GM19328 (cell line): ENCODE data around the gene ARHGEF26.

ENCODE experiments used
- ATAC-seq: cut with Tn5 transposase; IDR thresholded peaks from one replicate; pipeline ENCODE4 v1.9.1; 2021; ENCODE audit warnings: mild to moderate bottlenecking, moderate library complexity; ENCODE audit not compliant: unreplicated experiment

Gene ARHGEF26

DNA sequence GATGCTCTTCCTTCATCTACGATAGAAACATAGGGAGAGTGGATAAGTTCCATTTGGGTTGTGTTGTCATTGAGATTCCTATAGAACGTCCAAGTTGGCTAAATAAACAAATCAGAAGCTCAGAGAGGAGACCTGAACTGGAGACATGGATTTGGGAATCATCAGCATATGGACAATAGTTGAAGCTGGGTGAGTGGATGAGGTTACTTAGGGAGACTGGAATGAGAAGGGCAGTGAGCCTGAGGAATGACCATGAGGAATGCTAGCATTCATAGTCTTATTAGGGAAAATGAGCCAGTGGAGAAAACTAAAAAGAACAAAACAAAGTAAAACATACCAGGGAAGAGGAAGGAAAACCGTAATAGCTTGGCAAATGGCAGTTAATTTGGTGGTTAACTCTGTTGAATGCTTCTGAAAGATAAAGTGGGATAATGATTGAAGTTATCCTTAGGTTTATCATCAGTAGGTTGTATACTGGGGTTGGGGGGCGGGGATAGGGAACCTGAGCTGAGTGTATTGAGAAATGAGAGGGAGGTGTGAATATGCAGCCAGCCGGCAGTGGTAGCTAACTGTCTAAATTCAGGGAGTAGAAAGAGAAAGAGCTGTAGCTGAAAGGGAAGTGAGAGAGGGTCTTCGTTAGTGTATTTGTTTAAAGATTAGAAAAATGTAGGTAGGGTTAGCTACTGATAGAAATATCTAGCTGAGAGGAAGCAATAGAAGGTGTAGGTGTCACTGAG is 74.6 kb downstream of the ARHGEF26 start:
- no peak for ATAC-seq

GRCh38 chr3:154197751-154198150 is 76.6 kb downstream of the ARHGEF26 start:
- ATAC-seq, result no peak

DNA sequence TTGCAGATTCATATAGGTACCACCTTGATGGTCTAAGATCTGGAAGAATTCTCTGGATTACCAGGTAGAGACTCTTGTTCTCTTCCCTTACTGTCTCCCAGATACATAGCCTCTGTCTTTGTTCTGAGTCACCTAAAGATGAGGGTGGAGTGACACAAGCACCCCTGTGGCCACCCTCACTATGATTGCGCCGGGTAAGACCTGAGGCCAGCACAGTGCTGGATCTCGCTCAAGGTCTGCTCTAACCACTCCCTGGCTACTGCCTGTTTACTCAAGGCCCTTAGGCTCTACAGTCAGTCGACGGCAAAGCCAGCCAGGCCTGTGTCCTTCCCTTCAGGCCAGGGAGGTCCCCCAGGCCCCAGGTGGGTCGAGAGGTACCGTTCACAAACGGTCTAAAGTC is 88.3 kb downstream of the ARHGEF26 start:
- no peak for ATAC-seq

DNA sequence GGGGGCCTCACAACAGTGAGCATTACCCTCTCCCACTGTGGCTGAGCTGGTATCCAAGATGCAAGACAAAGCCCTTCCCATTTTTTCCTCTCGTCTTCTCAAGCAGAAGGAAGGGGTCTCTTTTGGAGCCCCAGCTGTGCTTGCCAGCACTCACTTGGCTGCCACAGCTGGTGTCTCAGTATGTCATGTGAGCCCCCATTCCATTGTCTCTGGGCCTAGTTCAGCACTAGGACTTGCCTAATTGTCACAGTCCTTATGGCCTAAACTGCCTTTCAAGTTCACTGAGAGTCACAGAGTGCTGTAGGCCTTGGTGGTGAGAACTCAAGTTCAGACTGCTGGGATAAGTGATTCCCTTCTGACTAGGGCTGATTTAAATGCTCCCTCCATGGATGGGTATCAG is 89.8 kb downstream of the ARHGEF26 start:
- no peak for ATAC-seq

DNA sequence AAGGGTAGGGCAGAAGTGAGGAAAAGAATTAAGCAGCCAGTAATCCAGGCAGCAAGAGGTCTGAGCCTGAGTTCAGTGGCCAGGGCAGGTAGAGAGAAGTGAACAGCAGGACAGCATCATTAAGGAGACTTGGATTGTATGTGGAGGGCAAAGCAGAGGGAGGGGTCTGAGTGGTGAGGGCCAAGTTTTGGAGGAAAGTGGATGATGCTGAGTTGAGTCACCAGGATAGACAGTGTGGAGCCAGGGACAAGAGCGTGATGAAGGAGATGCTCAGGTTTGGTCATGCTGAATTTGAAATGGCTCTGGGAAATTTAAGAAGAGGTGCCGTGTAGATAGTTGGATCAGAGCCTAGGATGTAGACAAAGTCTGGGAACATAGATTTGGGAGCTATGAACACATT is 93.1 kb downstream of the ARHGEF26 start:
- ATAC-seq, result no peak

GRCh38 chr3:154217671-154218070 is 96.5 kb downstream of the ARHGEF26 start:
- no peak for ATAC-seq

DNA sequence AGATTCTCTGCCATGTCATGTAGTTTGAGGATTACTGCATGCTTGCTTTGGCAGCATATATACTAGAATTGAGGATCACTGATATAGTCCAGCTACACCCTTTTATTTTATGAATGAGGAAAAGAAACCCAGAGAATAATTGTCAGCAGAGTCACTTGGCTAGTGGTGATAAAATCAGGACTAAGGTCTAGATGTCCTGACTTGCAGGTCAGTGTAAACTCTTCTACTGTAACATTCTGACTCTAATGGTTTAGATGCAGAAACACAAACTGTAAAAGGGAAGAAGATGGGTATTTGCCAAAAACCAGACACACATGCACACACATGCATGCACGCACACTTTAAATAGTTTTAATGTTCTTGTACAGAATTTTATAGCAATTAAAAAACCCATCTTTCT is 97.5 kb downstream of the ARHGEF26 start:
- ATAC-seq, result no peak

GRCh38 chr3:154220462-154220861 is 99.3 kb downstream of the ARHGEF26 start:
- no peak for ATAC-seq

- no peak for ATAC-seq
Measured at GRCh38 chr3:154223519-154223918, 102.3 kb downstream of the ARHGEF26 start.

DNA sequence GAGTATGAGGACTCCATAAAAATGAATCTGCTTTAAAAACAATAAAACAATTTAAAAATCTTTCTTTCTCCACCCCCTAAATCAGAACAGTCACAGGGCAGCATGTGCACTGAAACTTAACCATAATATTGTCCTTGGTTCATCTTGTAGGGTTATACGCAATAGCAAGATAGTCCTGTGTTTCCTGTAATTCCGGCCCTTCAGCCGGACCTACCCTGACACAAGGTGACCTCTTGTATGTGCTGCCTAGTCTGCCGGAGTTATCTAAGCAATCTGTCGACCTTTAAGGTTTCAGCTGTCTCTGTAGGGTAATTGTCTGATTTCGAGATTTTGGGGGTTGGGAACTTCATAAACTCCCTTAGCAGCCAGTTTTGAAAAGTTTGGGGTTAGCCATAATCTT is 103.2 kb downstream of the ARHGEF26 start:
- ATAC-seq, result no peak

GRCh38 chr3:154224866-154225265 is 103.7 kb downstream of the ARHGEF26 start:
- ATAC-seq, result no peak

GRCh38 chr3:154225536-154225935 is 104.3 kb downstream of the ARHGEF26 start:
- ATAC-seq, result no peak

- no peak for ATAC-seq
Measured at GRCh38 chr3:154227531-154227930, 106.3 kb downstream of the ARHGEF26 start.

GRCh38 chr3:154228561-154229216 is 107.5 kb downstream of the ARHGEF26 start:
- ATAC-seq, result no peak

GRCh38 chr3:154229217-154229590 is 108.0 kb downstream of the ARHGEF26 start:
- no peak for ATAC-seq

- ATAC-seq, result no peak
Measured at GRCh38 chr3:154235330-154235729, 114.1 kb downstream of the ARHGEF26 start.

DNA sequence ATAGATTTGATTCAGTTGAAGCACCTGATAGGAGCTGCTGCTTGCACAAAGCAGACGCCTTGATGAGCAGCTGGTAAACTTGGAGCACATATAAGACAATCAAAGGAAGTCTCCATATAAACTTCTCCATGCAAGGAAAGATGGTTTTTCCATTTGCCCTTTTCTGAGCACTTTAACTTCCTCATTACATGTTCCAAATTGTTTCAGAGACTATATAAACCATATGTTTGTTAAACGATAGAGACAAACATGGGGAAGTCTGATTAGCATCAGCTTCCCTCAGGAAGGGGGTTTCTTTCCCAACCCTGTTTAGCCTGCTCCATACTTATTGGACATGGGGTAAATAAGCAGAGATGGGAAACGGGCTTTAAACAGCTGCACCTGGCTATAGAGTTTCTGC is 115.1 kb downstream of the ARHGEF26 start:
- ATAC-seq, result no peak

- no peak for ATAC-seq
Measured at GRCh38 chr3:154240235-154240634, 119.0 kb downstream of the ARHGEF26 start.

GRCh38 chr3:154241496-154241895 is 120.3 kb downstream of the ARHGEF26 start:
- ATAC-seq, result no peak

- ATAC-seq, result no peak
Measured at GRCh38 chr3:154242766-154243165, 121.6 kb downstream of the ARHGEF26 start.

DNA sequence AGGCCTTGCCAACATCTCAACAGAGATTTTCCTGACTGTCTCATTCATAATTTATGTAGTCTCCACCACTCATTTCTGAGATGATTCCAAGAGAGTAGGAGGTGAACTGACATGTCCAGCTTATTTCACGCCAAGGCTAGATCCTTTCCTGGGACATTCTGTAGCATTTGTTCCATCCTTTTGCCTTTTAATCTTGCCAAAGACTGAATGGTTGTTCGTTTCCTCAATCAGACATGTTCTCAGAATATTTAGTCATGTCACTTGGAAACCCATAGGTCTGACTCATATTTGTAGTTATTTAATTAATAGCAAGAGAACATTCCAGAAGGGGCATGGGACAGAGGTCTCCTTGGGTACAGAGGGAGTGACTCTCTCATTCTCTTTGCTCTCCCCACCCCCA is 122.2 kb downstream of the ARHGEF26 start:
- ATAC-seq, result no peak

DNA sequence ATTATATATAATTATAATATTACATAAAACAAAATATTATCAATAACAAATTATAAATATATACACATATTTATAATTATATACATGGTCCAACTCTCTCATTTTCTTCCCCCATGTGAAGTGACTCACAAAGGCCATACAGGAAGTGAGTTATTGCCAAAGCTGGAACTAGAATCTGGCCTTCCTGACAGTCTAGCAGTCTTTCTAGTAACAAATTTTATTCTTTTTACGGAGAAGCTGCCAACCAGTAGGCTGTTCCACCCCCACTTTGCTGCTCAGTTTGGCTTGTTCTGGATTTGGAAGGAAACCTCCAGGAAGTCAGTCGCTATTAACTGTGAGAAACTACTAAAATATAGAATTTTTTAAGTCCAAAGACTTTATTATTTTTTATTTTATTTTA is 123.5 kb downstream of the ARHGEF26 start:
- no peak for ATAC-seq
